ENCODE measurements around the gene MAPKAPK3.

The MAPKAPK3 gene

GRCh38 chr3:50630877-50631276 lies 13.9 kb downstream of the MAPKAPK3 start:
- no peak for DNase-seq

GRCh38 chr3:50632450-50632849 lies 15.5 kb downstream of the MAPKAPK3 start:
- peak; percentile 11 for DNase-seq

GRCh38 chr3:50633230-50633790 lies 16.4 kb downstream of the MAPKAPK3 start:
- DNase-seq, result no peak

- no peak for DNase-seq
These were observed 18.1 kb downstream of the MAPKAPK3 start for GRCh38 chr3:50635066-50635465.

GRCh38 chr3:50637011-50637410 lies 20.1 kb downstream of the MAPKAPK3 start:
- no peak for DNase-seq

- no peak for DNase-seq
These were observed 21.0 kb downstream of the MAPKAPK3 start for GRCh38 chr3:50637945-50638344.

GRCh38 chr3:50639055-50639494 lies 22.1 kb downstream of the MAPKAPK3 start:
- DNase-seq, result no peak

GRCh38 chr3:50642382-50642781 lies 25.4 kb downstream of the MAPKAPK3 start:
- no peak for DNase-seq

- no peak for DNase-seq
These were observed 27.6 kb downstream of the MAPKAPK3 start for GRCh38 chr3:50644561-50644960.

GRCh38 chr3:50645378-50645777 lies 28.4 kb downstream of the MAPKAPK3 start:
- no peak for DNase-seq

GRCh38 chr3:50648313-50648712 lies 31.4 kb downstream of the MAPKAPK3 start:
- DNase-seq, result no peak

- no peak for DNase-seq
These were observed 32.0 kb downstream of the MAPKAPK3 start for GRCh38 chr3:50648944-50649343.

GRCh38 chr3:50649451-50649931 lies 32.5 kb downstream of the MAPKAPK3 start:
- DNase-seq, result no peak

GRCh38 chr3:50650018-50650417 lies 33.1 kb downstream of the MAPKAPK3 start:
- no peak for DNase-seq

GRCh38 chr3:50651445-50651844 lies 34.5 kb downstream of the MAPKAPK3 start:
- DNase-seq, result no peak

GRCh38 chr3:50651920-50652529 lies 35.1 kb downstream of the MAPKAPK3 start:
- DNase-seq, result no peak

- peak; percentile 64 for DNase-seq
These were observed 35.8 kb downstream of the MAPKAPK3 start for GRCh38 chr3:50652709-50653108.

- no peak for DNase-seq
These were observed 37.1 kb downstream of the MAPKAPK3 start for GRCh38 chr3:50653937-50654595.

- DNase-seq, result no peak
These were observed 38.3 kb downstream of the MAPKAPK3 start for GRCh38 chr3:50655009-50655830.

- DNase-seq, result no peak
These were observed 39.7 kb downstream of the MAPKAPK3 start for GRCh38 chr3:50656417-50657195.

- no peak for DNase-seq
These were observed 40.5 kb downstream of the MAPKAPK3 start for GRCh38 chr3:50657407-50657806.

- DNase-seq, result no peak
These were observed 40.9 kb downstream of the MAPKAPK3 start for GRCh38 chr3:50657816-50658215.

- no peak for DNase-seq
These were observed 41.5 kb downstream of the MAPKAPK3 start for GRCh38 chr3:50658416-50658815.
